ENCODE results near the gene TRHDE.

The TRHDE gene

DNA sequence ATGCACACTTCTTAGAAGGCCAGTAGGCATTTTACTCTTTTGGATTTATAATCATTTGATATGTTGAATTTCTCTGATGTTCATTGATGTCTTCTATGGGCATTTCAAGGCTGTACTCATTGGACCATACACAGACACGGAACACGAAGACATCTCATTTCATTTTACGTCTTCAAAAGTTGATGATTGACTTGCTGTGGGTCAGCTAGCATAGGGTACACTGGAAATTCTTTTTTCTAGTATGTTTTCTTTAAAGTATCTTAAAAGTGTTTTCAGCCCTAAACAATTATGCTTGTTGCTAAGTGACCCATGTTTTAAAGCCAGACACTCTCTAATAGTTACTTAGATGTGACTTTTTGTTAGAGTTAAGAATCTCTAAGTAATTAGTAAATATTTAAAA, 16.3 kb downstream of the TRHDE start:
- Histone ChIP-seq H3K36me3 (replicated peaks in 1 of 2; ENCODE audit: control insufficient read depth in 2 of 2, insufficient read depth in 2 of 2, low read length in 2 of 2) (no peaks in the 10 kb centered on the region), H3K4me1 (ENCODE audit: control insufficient read depth in 2 of 2, insufficient read depth in 1 of 2, low read depth in 1 of 2, low read length in 2 of 2) (peaks cover 0 to 2% of the 10 kb centered on the region in 2 donors), H3K14ac (ENCODE audit: low read length) (no peak overlapping the region), H4K91ac (ENCODE audit: low read depth, low read length, poor library complexity) (no peak overlapping the region), H2BK120ac (ENCODE audit: low read depth, low read length) (no peak overlapping the region), H3K4me3 (ENCODE audit: low read length in 2 of 2) (no peak overlapping the region), H3K79me1 (ENCODE audit: low read depth, low read length) (no peaks in the 10 kb centered on the region), H2BK5ac (ENCODE audit: low read length) (no peak overlapping the region), H3K9me3 (replicated peaks in 1 of 2; ENCODE audit: control insufficient read depth in 2 of 2, insufficient read depth in 1 of 2, low read depth in 1 of 2, low read length in 2 of 2) (peaks cover 0 to 4% of the 10 kb centered on the region in 2 donors), H2AK5ac (ENCODE audit: low read depth, low read length) (no peak overlapping the region), H3K27me3 (ENCODE audit: control insufficient read depth in 3 of 3, insufficient read depth in 3 of 3, low read depth in 1 of 3, low read length in 3 of 3) (no peaks in the 10 kb centered on the region), H3K27ac (replicated peaks; ENCODE audit: low read length) (no peak overlapping the region), H2BK12ac (ENCODE audit: low read length) (no peak overlapping the region), H3K18ac (ENCODE audit: low read length) (no peak overlapping the region), H3K9ac (ENCODE audit: low read depth, low read length, poor library complexity) (no peak overlapping the region), H2AFZ (ENCODE audit: low read length) (no peak overlapping the region), H3K4me2 (ENCODE audit: insufficient read depth, low read length, poor library complexity, severe bottlenecking) (no peak overlapping the region), H3K4ac (ENCODE audit: low read length) (no peak overlapping the region), H4K8ac (ENCODE audit: low read depth, low read length) (no peak overlapping the region), H2BK15ac (ENCODE audit: low read length) (no peak overlapping the region), H3K23ac (ENCODE audit: low read depth, low read length, poor library complexity) (no peak overlapping the region)
- no peak for DNase-seq (ENCODE audit: low spot score)
- no CpG with 5 or more reads among the region's 3 CpGs for WGBS, 2 donors (ENCODE audit: extremely low coverage in 2 of 2, insufficient read length in 2 of 2, insufficient replicate concordance in 1 of 2)

- Histone ChIP-seq H2BK5ac (ENCODE audit: low read length) (no peak overlapping the region), H3K9me3 (replicated peaks in 1 of 2; ENCODE audit: control insufficient read depth in 2 of 2, insufficient read depth in 1 of 2, low read depth in 1 of 2, low read length in 2 of 2) (peaks cover 0 to 4% of the 10 kb centered on the region in 2 donors), H4K8ac (ENCODE audit: low read depth, low read length) (no peak overlapping the region), H3K18ac (ENCODE audit: low read length) (no peak overlapping the region), H3K23ac (ENCODE audit: low read depth, low read length, poor library complexity) (no peak overlapping the region), H3K14ac (ENCODE audit: low read length) (no peak overlapping the region), H3K27ac (replicated peaks; ENCODE audit: low read length) (no peak overlapping the region), H2AK5ac (ENCODE audit: low read depth, low read length) (no peak overlapping the region), H2AFZ (ENCODE audit: low read length) (no peak overlapping the region), H3K79me1 (ENCODE audit: low read depth, low read length) (no peaks in the 10 kb centered on the region), H2BK12ac (ENCODE audit: low read length) (no peak overlapping the region), H3K36me3 (replicated peaks in 1 of 2; ENCODE audit: control insufficient read depth in 2 of 2, insufficient read depth in 2 of 2, low read length in 2 of 2) (no peaks in the 10 kb centered on the region), H2BK15ac (ENCODE audit: low read length) (no peak overlapping the region), H3K4me2 (ENCODE audit: insufficient read depth, low read length, poor library complexity, severe bottlenecking) (no peak overlapping the region), H2BK120ac (ENCODE audit: low read depth, low read length) (no peak overlapping the region), H3K4me3 (ENCODE audit: low read length in 2 of 2) (no peak overlapping the region), H4K91ac (ENCODE audit: low read depth, low read length, poor library complexity) (no peak overlapping the region), H3K4me1 (ENCODE audit: control insufficient read depth in 2 of 2, insufficient read depth in 1 of 2, low read depth in 1 of 2, low read length in 2 of 2) (peaks cover 0 to 2% of the 10 kb centered on the region in 2 donors), H3K27me3 (ENCODE audit: control insufficient read depth in 3 of 3, insufficient read depth in 3 of 3, low read depth in 1 of 3, low read length in 3 of 3) (no peaks in the 10 kb centered on the region), H3K4ac (ENCODE audit: low read length) (no peak overlapping the region), H3K9ac (ENCODE audit: low read depth, low read length, poor library complexity) (no peak overlapping the region)
- WGBS, 2 donors (ENCODE audit: extremely low coverage in 2 of 2, insufficient read length in 2 of 2, insufficient replicate concordance in 1 of 2): no CpG with 5 or more reads among the region's 2 CpGs
- DNase-seq (ENCODE audit: low spot score): no peak
Observed at GRCh38 chr12:72288911-72289310, 16.7 kb downstream of the TRHDE start.

GRCh38 chr12:72289633-72290032, 17.5 kb downstream of the TRHDE start:
- H3K4me1 ChIP-seq (ENCODE audit: control insufficient read depth in 2 of 2, insufficient read depth in 1 of 2, low read depth in 1 of 2, low read length in 2 of 2): peaks cover 0 to 2% of the 10 kb centered on the region in 2 donors
- no peaks in the 10 kb centered on the region for H3K36me3 ChIP-seq (replicated peaks in 1 of 2; ENCODE audit: control insufficient read depth in 2 of 2, insufficient read depth in 2 of 2, low read length in 2 of 2)
- H3K9me3 ChIP-seq (replicated peaks in 1 of 2; ENCODE audit: control insufficient read depth in 2 of 2, insufficient read depth in 1 of 2, low read depth in 1 of 2, low read length in 2 of 2): peaks cover 0 to 4% of the 10 kb centered on the region in 2 donors
- H3K14ac ChIP-seq (ENCODE audit: low read length): no peak overlapping the region
- no peak overlapping the region for H3K23ac ChIP-seq (ENCODE audit: low read depth, low read length, poor library complexity)
- H4K91ac ChIP-seq (ENCODE audit: low read depth, low read length, poor library complexity): no peak overlapping the region
- no peak overlapping the region for H2BK5ac ChIP-seq (ENCODE audit: low read length)
- H3K27ac ChIP-seq (replicated peaks; ENCODE audit: low read length): no peak overlapping the region
- no peak overlapping the region for H2BK12ac ChIP-seq (ENCODE audit: low read length)
- H2BK120ac ChIP-seq (ENCODE audit: low read depth, low read length): no peak overlapping the region
- H3K18ac ChIP-seq (ENCODE audit: low read length): no peak overlapping the region
- H2BK15ac ChIP-seq (ENCODE audit: low read length): no peak overlapping the region
- no CpG with 5 or more reads among the region's 2 CpGs for WGBS, 2 donors (ENCODE audit: extremely low coverage in 2 of 2, insufficient read length in 2 of 2, insufficient replicate concordance in 1 of 2)
- no peak overlapping the region for H2AFZ ChIP-seq (ENCODE audit: low read length)
- H4K8ac ChIP-seq (ENCODE audit: low read depth, low read length): no peak overlapping the region
- H3K9ac ChIP-seq (ENCODE audit: low read depth, low read length, poor library complexity): no peak overlapping the region
- H3K4ac ChIP-seq (ENCODE audit: low read length): no peak overlapping the region
- H3K4me3 ChIP-seq (ENCODE audit: low read length in 2 of 2): no peak overlapping the region
- no peak overlapping the region for H2AK5ac ChIP-seq (ENCODE audit: low read depth, low read length)
- no peak overlapping the region for H3K4me2 ChIP-seq (ENCODE audit: insufficient read depth, low read length, poor library complexity, severe bottlenecking)
- no peaks in the 10 kb centered on the region for H3K79me1 ChIP-seq (ENCODE audit: low read depth, low read length)
- no peak for DNase-seq (ENCODE audit: low spot score)
- H3K27me3 ChIP-seq (ENCODE audit: control insufficient read depth in 3 of 3, insufficient read depth in 3 of 3, low read depth in 1 of 3, low read length in 3 of 3): no peaks in the 10 kb centered on the region

DNA sequence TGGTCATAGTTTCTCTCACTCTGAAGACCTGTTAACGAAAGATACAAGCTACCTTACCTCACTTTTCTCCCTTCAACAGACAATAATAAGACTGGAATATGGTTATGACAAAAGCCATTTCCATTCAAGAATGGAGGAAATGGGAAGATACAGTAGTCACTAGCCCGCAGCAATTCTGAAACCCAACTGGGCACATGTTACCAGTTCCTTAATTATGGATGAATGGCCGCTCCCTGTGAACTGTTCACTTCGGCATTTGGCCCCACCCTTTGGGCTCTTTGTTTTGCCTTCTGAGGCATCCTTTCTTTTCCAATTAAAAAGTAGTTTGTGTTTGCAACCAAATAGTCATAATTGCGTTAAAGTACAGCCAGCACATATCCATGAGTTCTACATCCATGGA, 19.0 kb downstream of the TRHDE start:
- Histone ChIP-seq H2BK12ac (ENCODE audit: low read length) (no peak overlapping the region), H3K14ac (ENCODE audit: low read length) (no peak overlapping the region), H3K36me3 (replicated peaks in 1 of 2; ENCODE audit: control insufficient read depth in 2 of 2, insufficient read depth in 2 of 2, low read length in 2 of 2) (no peaks in the 10 kb centered on the region), H3K4me1 (ENCODE audit: control insufficient read depth in 2 of 2, insufficient read depth in 1 of 2, low read depth in 1 of 2, low read length in 2 of 2) (peaks cover 0 to 2% of the 10 kb centered on the region in 2 donors), H3K4me3 (ENCODE audit: low read length in 2 of 2) (no peak overlapping the region), H3K4me2 (ENCODE audit: insufficient read depth, low read length, poor library complexity, severe bottlenecking) (no peak overlapping the region), H3K27ac (replicated peaks; ENCODE audit: low read length) (no peak overlapping the region), H3K18ac (ENCODE audit: low read length) (no peak overlapping the region), H3K23ac (ENCODE audit: low read depth, low read length, poor library complexity) (no peak overlapping the region), H3K79me1 (ENCODE audit: low read depth, low read length) (no peaks in the 10 kb centered on the region), H4K8ac (ENCODE audit: low read depth, low read length) (no peak overlapping the region), H3K9ac (ENCODE audit: low read depth, low read length, poor library complexity) (no peak overlapping the region), H3K4ac (ENCODE audit: low read length) (no peak overlapping the region), H2AK5ac (ENCODE audit: low read depth, low read length) (no peak overlapping the region), H4K91ac (ENCODE audit: low read depth, low read length, poor library complexity) (no peak overlapping the region), H3K9me3 (replicated peaks in 1 of 2; ENCODE audit: control insufficient read depth in 2 of 2, insufficient read depth in 1 of 2, low read depth in 1 of 2, low read length in 2 of 2) (peaks cover 0 to 4% of the 10 kb centered on the region in 2 donors), H3K27me3 (ENCODE audit: control insufficient read depth in 3 of 3, insufficient read depth in 3 of 3, low read depth in 1 of 3, low read length in 3 of 3) (no peaks in the 10 kb centered on the region), H2AFZ (ENCODE audit: low read length) (no peak overlapping the region), H2BK5ac (ENCODE audit: low read length) (no peak overlapping the region), H2BK15ac (ENCODE audit: low read length) (no peak overlapping the region), H2BK120ac (ENCODE audit: low read depth, low read length) (no peak overlapping the region)
- no peak for DNase-seq (ENCODE audit: low spot score)
- WGBS, 2 donors (ENCODE audit: extremely low coverage in 2 of 2, insufficient read length in 2 of 2, insufficient replicate concordance in 1 of 2): no CpG with 5 or more reads among the region's 5 CpGs

All from neuronal stem cell (in vitro differentiated cells).